H1 (cell line): ENCODE data around the gene TECTB. TPM values are rescaled to one million over a fixed set of nuclear protein-coding genes. Genes with fewer than 3 reads are reported as not detected.
"Not testable (repeated sequence)": the region's sequence is repeated elsewhere in the genome, so short reads cannot be mapped to it uniquely, and the experiment has no call there.

Source experiments
- CTCF ChIA-PET: fragments of 300-600 bp; sonication (Branson Sonifier 250); formaldehyde crosslinking; loops from one replicate; lab custom pipeline; 2021; ENCODE audit not compliant: partially characterized antibody; lab: Charles Lee
- POLR2A ChIA-PET: fragments of 300-600 bp; sonication (Branson Sonifier 250); formaldehyde crosslinking; loops from one replicate; lab custom pipeline; 2021; ENCODE audit warnings: inconsistent platforms; ENCODE audit not compliant: partially characterized antibody; lab: Charles Lee
- DNase-seq, 2 experiments: peaks; one replicate each; pipeline versions ENCODE4 v3.0.0 to v3.0.0-alpha.2; 2010 to 2022; ENCODE audit warnings: low spot score in 2 of 2, low read depth in 1 of 2, mixed read lengths in 1 of 2
- FAIRE-seq: peaks from 2 replicates; lab custom pipeline; 2011; peaks lifted over from hg19 to GRCh38; lab: Jason Lieb, UNC
- H2AFZ ChIP-seq: 2 replicates; pipeline ENCODE4 v1.8.1; 2012; ENCODE audit warnings: low read length, inconsistent platforms
- H2AK5ac ChIP-seq: 2 replicates; pipeline ENCODE4 v1.6.1; 2013; ENCODE audit warnings: low read depth, low read length
- H2BK120ac ChIP-seq: replicated peaks from 2 replicates; pipeline ENCODE3; 2013; ENCODE audit warnings: low read depth, low read length, inconsistent platforms
- H2BK12ac ChIP-seq: 2 replicates; pipeline ENCODE4 v1.6.1; 2013; ENCODE audit warnings: low read depth, low read length
- H2BK15ac ChIP-seq: 2 replicates; pipeline ENCODE4 v1.6.1; 2013; ENCODE audit warnings: low read length
- H2BK20ac ChIP-seq: 2 replicates; pipeline ENCODE4 v1.6.1; 2013; ENCODE audit warnings: low read length
- H2BK5ac ChIP-seq: 2 replicates; pipeline ENCODE4 v1.6.1; 2013; ENCODE audit warnings: low read depth, low read length
- H3K14ac ChIP-seq: 2 replicates; pipeline ENCODE4 v1.6.1; 2013; ENCODE audit warnings: inconsistent platforms; ENCODE audit not compliant: insufficient read length
- H3K18ac ChIP-seq: 2 replicates; pipeline ENCODE4 v1.6.1; 2013; ENCODE audit warnings: low read length; ENCODE audit errors: extremely low read depth
- H3K23ac ChIP-seq: 2 replicates; pipeline ENCODE4 v1.6.1; 2013; ENCODE audit warnings: inconsistent platforms; ENCODE audit not compliant: insufficient read length
- H3K23me2 ChIP-seq: 2 replicates; pipeline ENCODE4 v1.6.1; 2013; ENCODE audit warnings: low read depth, low read length
- H3K27ac ChIP-seq: 2 replicates; pipeline ENCODE4 v1.6.1; 2011; ENCODE audit warnings: low read depth, low read length, inconsistent platforms
- H3K27me3 ChIP-seq, 4 experiments: replicated peaks in 1 of 4; 1 replicate in 1 of 4; 2 replicates in 3 of 4; pipeline versions ENCODE4 v1.6.1 to v1.8.1; 2011 to 2013; ENCODE audit warnings: low read length in 3 of 4, mild to moderate bottlenecking in 3 of 4, inconsistent platforms in 2 of 4, mixed read lengths in 2 of 4, moderate library complexity in 1 of 4; ENCODE audit not compliant: control insufficient read depth in 3 of 4, insufficient read depth in 3 of 4; ENCODE audit errors: extremely low read depth in 1 of 4
- H3K36me3 ChIP-seq, 4 experiments: 2 replicates each; pipeline versions ENCODE4 v1.6.1 to v1.8.1; 2011 to 2013; ENCODE audit warnings: mild to moderate bottlenecking in 4 of 4, low read length in 3 of 4, moderate library complexity in 2 of 4, control low read depth in 1 of 4, inconsistent platforms in 1 of 4; ENCODE audit not compliant: insufficient read depth in 4 of 4, control insufficient read depth in 2 of 4
- H3K4ac ChIP-seq: replicated peaks from 2 replicates; pipeline ENCODE3; 2013; ENCODE audit warnings: low read length, low read depth, mixed read lengths, inconsistent platforms; ENCODE audit not compliant: insufficient read length
- H3K4me1 ChIP-seq, 4 experiments: replicated peaks in 1 of 4; 1 replicate in 1 of 4; 2 replicates in 3 of 4; pipeline versions ENCODE4 v1.6.1 to v1.8.1; 2011 to 2013; ENCODE audit warnings: low read length in 3 of 4, inconsistent platforms in 2 of 4, mixed read lengths in 1 of 4; ENCODE audit not compliant: insufficient read depth in 4 of 4, control insufficient read depth in 3 of 4
- H3K4me2 ChIP-seq, 2 experiments: 2 replicates each; pipeline versions ENCODE4 v1.6.1 to v1.8.1; 2011 to 2013; ENCODE audit warnings: low read depth in 2 of 2, low read length in 2 of 2, control low read depth in 1 of 2, inconsistent platforms in 1 of 2, mild to moderate bottlenecking in 1 of 2; ENCODE audit not compliant: insufficient read depth in 1 of 2
- H3K4me3 ChIP-seq, 4 experiments: fragments of 200-600, 300-600 bp in 1 of 4; sonication (generic), shearing (Covaris generic), sonication (Bioruptor Twin) in 1 of 4; 2 replicates each; pipeline versions ENCODE4 v1.5.1 to v1.8.1; 2011 to 2016; ENCODE audit warnings: low read length in 4 of 4, low read depth in 3 of 4, control low read depth in 2 of 4, inconsistent platforms in 2 of 4, mild to moderate bottlenecking in 2 of 4, mixed read lengths in 1 of 4, moderate library complexity in 1 of 4; ENCODE audit not compliant: insufficient read depth in 2 of 4; ENCODE audit errors: extremely low read depth in 1 of 4
- H3K56ac ChIP-seq: replicated peaks from 2 replicates; pipeline ENCODE3; 2013; ENCODE audit warnings: low read depth, mild to moderate bottlenecking, mixed read lengths, low read length, inconsistent platforms; ENCODE audit not compliant: insufficient read length
- H3K79me1 ChIP-seq: 2 replicates; pipeline ENCODE4 v1.6.1; 2013; ENCODE audit warnings: low read depth, low read length, control low read depth
- H3K79me2 ChIP-seq, 2 experiments: 2 replicates each; pipeline versions ENCODE4 v1.6.1 to v1.8.1; 2012 to 2013; ENCODE audit warnings: low read length in 2 of 2, mild to moderate bottlenecking in 2 of 2, inconsistent platforms in 1 of 2; ENCODE audit not compliant: insufficient read depth in 2 of 2, control insufficient read depth in 1 of 2
- H3K9ac ChIP-seq, 4 experiments: replicated peaks in 1 of 4; 1 replicate in 1 of 4; 2 replicates in 3 of 4; pipeline versions ENCODE4 v1.6.1 to v1.8.1; 2011 to 2013; ENCODE audit warnings: low read depth in 3 of 4, low read length in 3 of 4, control low read depth in 2 of 4, mild to moderate bottlenecking in 2 of 4, moderate library complexity in 2 of 4, inconsistent platforms in 1 of 4; ENCODE audit errors: extremely low read depth in 1 of 4
- H3K9me3 ChIP-seq, 2 experiments: 2 replicates each; pipeline versions ENCODE4 v1.6.1 to v1.8.1; 2012 to 2013; ENCODE audit warnings: mild to moderate bottlenecking in 2 of 2, moderate library complexity in 2 of 2, control low read depth in 1 of 2, inconsistent platforms in 1 of 2, low read depth in 1 of 2, low read length in 1 of 2, mixed read lengths in 1 of 2; ENCODE audit not compliant: insufficient read depth in 2 of 2
- H4K20me1 ChIP-seq, 2 experiments: replicated peaks in 1 of 2; 2 replicates each; pipeline versions ENCODE3 to v1.8.1; 2011 to 2013; ENCODE audit warnings: inconsistent platforms in 2 of 2, low read length in 2 of 2, mild to moderate bottlenecking in 1 of 2; ENCODE audit not compliant: insufficient read depth in 2 of 2, control insufficient read depth in 1 of 2
- H4K5ac ChIP-seq: 2 replicates; pipeline ENCODE4 v1.6.1; 2013; ENCODE audit warnings: low read length, low read depth, mixed read lengths, inconsistent platforms; ENCODE audit not compliant: insufficient read length
- H4K8ac ChIP-seq: 2 replicates; pipeline ENCODE4 v1.8.0; 2013; ENCODE audit warnings: mild to moderate bottlenecking, moderate library complexity, low read length, inconsistent platforms; ENCODE audit not compliant: insufficient read depth; ENCODE audit errors: extremely low read depth
- H4K91ac ChIP-seq: replicated peaks from 2 replicates; pipeline ENCODE3; 2013; ENCODE audit warnings: low read length, mixed read lengths, inconsistent platforms; ENCODE audit not compliant: insufficient read length
- WGBS, 2 experiments: shearing (Covaris generic) in 1 of 2; methylation state at CpG; one replicate each; pipeline versions ENCODE4 v1.1.6 to v1.1.7; 2013 to 2015; ENCODE audit warnings: low lambda C conversion rate in 2 of 2, mixed read lengths in 2 of 2, inconsistent platforms in 1 of 2, low coverage in 1 of 2, missing lambda C conversion rate in 1 of 2; ENCODE audit not compliant: insufficient replicate concordance in 2 of 2, insufficient coverage in 1 of 2, insufficient read length in 1 of 2; ENCODE audit errors: extremely low coverage in 1 of 2, missing lambda C conversion rate in 1 of 2; 5-methylcytosine and 5-hydroxymethylcytosine counted together
- polyA plus RNA-seq, 7 experiments: library from polyadenylated mRNA; depleted of rRNA in 3 of 7; stranded (reverse) in 5 of 7; unstranded in 2 of 7; fragments of >200 nt in 5 of 7; fragments of 200-250 nt in 2 of 7; gene quantifications; 1 replicate in 5 of 7; 2 replicates in 1 of 7; 4 replicates in 1 of 7; pipeline versions ENCODE4 v1.2.1 to v1.2.3, GENCODE V29; 2011 to 2013; ENCODE audit warnings: missing spikeins in 2 of 7, mixed read lengths in 2 of 7
- total RNA-seq: library from RNA; stranded (reverse); fragmentation: NEBNext Ultra II Directional; extraction: Animal tissue kit (Norgen Biotek cat#: 25700); gene quantifications from 2 replicates; pipeline ENCODE4 v1.2.1, GENCODE V29; 2021

TECTB gene
- total and polyA plus RNA-seq, 2 of the 8 experiments (the other 6 are each of a cell fraction or from before 2014, with no cell fraction given) = not detected

DNA sequence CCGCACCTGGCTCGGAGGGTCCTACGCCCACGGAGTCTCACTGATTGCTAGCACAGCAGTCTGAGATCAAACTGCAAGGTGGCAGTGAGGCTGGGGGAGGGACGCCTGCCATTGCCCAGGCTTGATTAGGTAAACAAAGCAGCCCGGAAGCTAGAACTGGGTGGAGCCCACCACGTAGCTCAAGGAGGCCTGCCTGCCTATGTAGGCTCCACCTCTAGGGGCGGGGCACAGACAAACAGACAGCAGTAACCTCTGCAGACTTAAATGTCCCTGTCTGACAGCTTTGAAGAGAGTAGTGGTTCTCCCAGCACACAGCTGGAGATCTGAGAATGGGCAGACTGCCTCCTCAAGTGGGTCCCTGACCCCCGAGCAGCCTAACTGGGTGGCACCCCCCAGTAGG is 32.0 kb upstream of the TECTB start:
- H3K27ac ChIP-seq, H3K9ac ChIP-seq, H2BK5ac ChIP-seq, H3K4ac ChIP-seq, H3K56ac ChIP-seq, H3K23ac ChIP-seq, FAIRE-seq, H4K91ac ChIP-seq, H2BK15ac ChIP-seq, H3K27me3 ChIP-seq, CTCF ChIA-PET, H3K4me1 ChIP-seq, H4K8ac ChIP-seq, H3K79me1 ChIP-seq, H2BK12ac ChIP-seq, H3K14ac ChIP-seq, DNase-seq, H4K20me1 ChIP-seq, H3K36me3 ChIP-seq, H4K5ac ChIP-seq, H3K4me2 ChIP-seq, H3K4me3 ChIP-seq, H3K18ac ChIP-seq, H3K79me2 ChIP-seq, POLR2A ChIA-PET, H2AFZ ChIP-seq, H2BK20ac ChIP-seq, H3K23me2 ChIP-seq, H2AK5ac ChIP-seq, H2BK120ac ChIP-seq: not testable (repeated sequence)
- WGBS, 2 experiments = 87% methylated on average over 9 of the region's 9 CpGs; no CpG with 5 or more reads in 1 of the 2 experiments
- H3K9me3 ChIP-seq = peaks cover 6 to 15% of the 10 kb centered on the region in 2 experiments; a peak in 3 of 4 replicates
